DOHH2 (cell line): ENCODE results near the gene AKR1C3.

Source experiments
- H3F3A ChIP-seq: fragments of 200-600 bp; sonication (generic), shearing (Covaris generic); 2 replicates; pipeline ENCODE4 v1.6.0; 2016; ENCODE audit warnings: antibody characterized with exemption, mild to moderate bottlenecking; ENCODE audit not compliant: control insufficient read depth, insufficient read depth
- H3K27ac ChIP-seq: fragments of 200-600 bp; sonication (generic); 2 replicates; pipeline ENCODE4 v1.5.1; 2014; ENCODE audit warnings: low read depth, mild to moderate bottlenecking, low read length, moderate library complexity
- H3K27me3 ChIP-seq: fragments of 200-600 bp; sonication (generic); 2 replicates; pipeline ENCODE4 v1.6.1; 2014; ENCODE audit warnings: mild to moderate bottlenecking, low read length, mixed read lengths; ENCODE audit not compliant: control insufficient read depth
- H3K36me3 ChIP-seq: fragments of 200-600 bp; sonication (generic); 2 replicates; pipeline ENCODE4 v1.6.1; 2014; ENCODE audit warnings: mild to moderate bottlenecking, low read length, moderate library complexity, mixed read lengths; ENCODE audit not compliant: control insufficient read depth
- H3K4me1 ChIP-seq: fragments of 200-600 bp; sonication (generic); 2 replicates; pipeline ENCODE4 v1.6.1; 2014; ENCODE audit warnings: mild to moderate bottlenecking, low read length, mixed read lengths; ENCODE audit not compliant: control insufficient read depth
- H3K4me2 ChIP-seq: fragments of 200-600 bp; sonication (generic); 2 replicates; pipeline ENCODE4 v1.6.0; 2014; ENCODE audit warnings: mild to moderate bottlenecking, low read length, moderate library complexity
- H3K4me3 ChIP-seq: fragments of 200-600 bp; sonication (generic); 2 replicates; pipeline ENCODE4 v1.5.1; 2014; ENCODE audit warnings: mild to moderate bottlenecking, low read length, mixed read lengths
- H3K79me2 ChIP-seq: fragments of 200-600 bp; sonication (generic); 2 replicates; pipeline ENCODE4 v1.6.1; 2014; ENCODE audit warnings: mild to moderate bottlenecking, low read length, mixed read lengths; ENCODE audit not compliant: control insufficient read depth
- H3K9me2 ChIP-seq: fragments of 200-600 bp; sonication (generic); replicated peaks from 2 replicates; pipeline ENCODE4 v1.6.1; 2014; ENCODE audit warnings: mild to moderate bottlenecking, low read length, mixed read lengths; ENCODE audit not compliant: control insufficient read depth
- H3K9me3 ChIP-seq: fragments of 200-600 bp; sonication (generic); 2 replicates; pipeline ENCODE4 v1.6.1; 2014; ENCODE audit warnings: antibody characterized with exemption, low read length, mixed read lengths; ENCODE audit not compliant: control insufficient read depth, insufficient read depth
- H4K20me1 ChIP-seq: fragments of 200-600 bp; sonication (generic); 2 replicates; pipeline ENCODE4 v1.6.0; 2014; ENCODE audit warnings: low read depth, mild to moderate bottlenecking, antibody characterized with exemption, low read length, moderate library complexity; ENCODE audit not compliant: control insufficient read depth, insufficient read depth
- CTCF ChIP-seq: fragments of 200-600 bp; sonication (generic); IDR thresholded peaks from one replicate; pipeline ENCODE4 v1.5.1; 2014; ENCODE audit warnings: antibody characterized with exemption, mild to moderate bottlenecking, low read depth, low read length; ENCODE audit not compliant: poor library complexity, severe bottlenecking
- EZH2phosphoT487 ChIP-seq: fragments of 200-600 bp; sonication (generic); IDR thresholded peaks from 2 replicates; pipeline ENCODE4 v1.6.1; 2017; ENCODE audit warnings: borderline replicate concordance, mild to moderate bottlenecking, antibody characterized with exemption, low read length, moderate library complexity, mixed read lengths

AKR1C3 gene

GRCh38 chr10:5147981-5148677 lies 53.9 kb downstream of the AKR1C3 start:
- H3K4me3 ChIP-seq, result no peak overlapping the region
- no peaks in the 10 kb centered on the region for H3K9me3 ChIP-seq
- H3K4me2 ChIP-seq, result no peak overlapping the region
- no peaks in the 10 kb centered on the region for H3K9me2 ChIP-seq
- H4K20me1 ChIP-seq, result no peaks in the 10 kb centered on the region
- H3K79me2 ChIP-seq, result no peaks in the 10 kb centered on the region
- H3K36me3 ChIP-seq, result no peaks in the 10 kb centered on the region
- no peaks in the 10 kb centered on the region for H3K27me3 ChIP-seq
- TF ChIP-seq EZH2phosphoT487 (no peak), CTCF (no peak)
- no peaks in the 10 kb centered on the region for H3F3A ChIP-seq
- H3K27ac ChIP-seq, result no peak overlapping the region
- H3K4me1 ChIP-seq, result no peaks in the 10 kb centered on the region

GRCh38 chr10:5148678-5149032 lies 54.4 kb downstream of the AKR1C3 start:
- Histone ChIP-seq H3K4me1 (no peaks in the 10 kb centered on the region), H3F3A (no peaks in the 10 kb centered on the region), H3K27ac (no peak overlapping the region), H3K27me3 (no peaks in the 10 kb centered on the region), H4K20me1 (no peaks in the 10 kb centered on the region), H3K79me2 (no peaks in the 10 kb centered on the region), H3K4me2 (no peak overlapping the region), H3K4me3 (no peak overlapping the region), H3K9me2 (no peaks in the 10 kb centered on the region), H3K9me3 (no peaks in the 10 kb centered on the region), H3K36me3 (no peaks in the 10 kb centered on the region)
- TF ChIP-seq CTCF (no peak), EZH2phosphoT487 (no peak)

- H3K9me2 ChIP-seq, result no peaks in the 10 kb centered on the region
- no peaks in the 10 kb centered on the region for H4K20me1 ChIP-seq
- H3F3A ChIP-seq, result no peaks in the 10 kb centered on the region
- H3K4me3 ChIP-seq, result no peak overlapping the region
- H3K4me2 ChIP-seq, result no peak overlapping the region
- H3K27me3 ChIP-seq, result no peaks in the 10 kb centered on the region
- H3K36me3 ChIP-seq, result no peaks in the 10 kb centered on the region
- TF ChIP-seq EZH2phosphoT487 (no peak), CTCF (no peak)
- H3K79me2 ChIP-seq, result no peaks in the 10 kb centered on the region
- H3K9me3 ChIP-seq, result no peaks in the 10 kb centered on the region
- H3K27ac ChIP-seq, result no peak overlapping the region
- no peaks in the 10 kb centered on the region for H3K4me1 ChIP-seq
Observed at GRCh38 chr10:5151076-5151475, 56.9 kb downstream of the AKR1C3 start.

GRCh38 chr10:5155951-5156350 lies 61.7 kb downstream of the AKR1C3 start:
- Histone ChIP-seq H3K9me3 (no peaks in the 10 kb centered on the region), H3K79me2 (no peaks in the 10 kb centered on the region), H3K4me3 (no peak overlapping the region), H4K20me1 (no peaks in the 10 kb centered on the region), H3K4me1 (no peaks in the 10 kb centered on the region), H3K9me2 (no peaks in the 10 kb centered on the region), H3K27ac (no peak overlapping the region), H3K27me3 (no peaks in the 10 kb centered on the region), H3K36me3 (no peaks in the 10 kb centered on the region), H3K4me2 (no peak overlapping the region), H3F3A (no peaks in the 10 kb centered on the region)
- TF ChIP-seq EZH2phosphoT487, result no peak
- TF ChIP-seq CTCF, result no peak
